Natural killer cell treated with Interleukin-12 subunit alpha and Interleukin-12 subunit beta and Interleukin-15 and Interleukin-18, amount 100 ng/mL, for 72 hours (primary cell): ENCODE measurements around the gene SVBP. TPM values are rescaled to one million over a fixed set of nuclear protein-coding genes. Genes with fewer than 3 reads are reported as not detected.

Experiments
- ATAC-seq, 2 donors: fragments of 150-1000 bp; cut with Tn5 transposase in 1 of 2; sonication (Bioruptor Pico), chemical (Tn5 transposase) in 1 of 2; 2 replicates each; pipeline ENCODE4 v1.10.0; 2021
- DNase-seq: peaks from one replicate; pipeline ENCODE4 v3.0.0; 2022; ENCODE audit warnings: low spot score
- H3K27ac Mint-ChIP-seq, 2 donors: 1 replicate in 1 of 2; 2 replicates in 1 of 2; pipeline ENCODE4 v1.8.0; 2022; ENCODE audit warnings: mixed read lengths in 2 of 2, mild to moderate bottlenecking in 1 of 2, moderate library complexity in 1 of 2
- H3K27me3 Mint-ChIP-seq, 2 donors: 1 replicate in 1 of 2; 2 replicates in 1 of 2; pipeline ENCODE4 v1.8.0; 2022; ENCODE audit warnings: mixed read lengths in 2 of 2
- H3K36me3 Mint-ChIP-seq: one replicate; pipeline ENCODE4 v1.8.0; 2022; ENCODE audit warnings: mixed read lengths
- H3K4me1 Mint-ChIP-seq, 2 donors: 1 replicate in 1 of 2; 2 replicates in 1 of 2; pipeline ENCODE4 v1.8.0; 2022; ENCODE audit warnings: low read depth in 2 of 2, mixed read lengths in 2 of 2, mild to moderate bottlenecking in 1 of 2
- H3K4me3 Mint-ChIP-seq: one replicate; pipeline ENCODE4 v1.8.0; 2022; ENCODE audit warnings: mixed read lengths
- H3K9me3 Mint-ChIP-seq: 2 replicates; pipeline ENCODE4 v1.8.0; 2022; ENCODE audit warnings: mixed read lengths
- total RNA-seq, 2 donors: library from RNA; stranded (reverse); gene quantifications; one replicate each; pipeline ENCODE4 v1.2.3, GENCODE V29; 2022

SVBP gene
- total RNA-seq, 2 donors from 2014 or later, result 8.4 to 10.7 TPM

GRCh38 chr1:42806593-42806992 lies 10.6 kb downstream of the SVBP start:
- ATAC-seq, result no peak
- DNase-seq, result no peak
- Mint-ChIP-seq H3K36me3 (no peaks in the 10 kb centered on the region), H3K27me3 (no peaks in the 10 kb centered on the region), H3K27ac (no peak overlapping the region), H3K9me3 (no peaks in the 10 kb centered on the region), H3K4me1 (no peaks in the 10 kb centered on the region), H3K4me3 (no peak overlapping the region)

- no peaks in the 10 kb centered on the region for H3K9me3 Mint-ChIP-seq
- H3K27ac Mint-ChIP-seq, result no peak overlapping the region
- ATAC-seq (no peak), DNase-seq (no peak)
- H3K27me3 Mint-ChIP-seq, result no peaks in the 10 kb centered on the region
- H3K36me3 Mint-ChIP-seq, result no peaks in the 10 kb centered on the region
- no peak overlapping the region for H3K4me3 Mint-ChIP-seq
- H3K4me1 Mint-ChIP-seq, result no peaks in the 10 kb centered on the region
Measured at GRCh38 chr1:42806171-42806570, 11.0 kb downstream of the SVBP start.

GRCh38 chr1:42801832-42802473 lies 15.2 kb downstream of the SVBP start:
- no peak overlapping the region for H3K27ac Mint-ChIP-seq
- no peaks in the 10 kb centered on the region for H3K9me3 Mint-ChIP-seq
- DNase-seq, result no peak
- no peaks in the 10 kb centered on the region for H3K27me3 Mint-ChIP-seq
- H3K36me3 Mint-ChIP-seq, result no peaks in the 10 kb centered on the region
- H3K4me1 Mint-ChIP-seq, result no peaks in the 10 kb centered on the region
- H3K4me3 Mint-ChIP-seq, result no peak overlapping the region
- ATAC-seq, result no peak

- H3K27me3 Mint-ChIP-seq, result no peaks in the 10 kb centered on the region
- H3K27ac Mint-ChIP-seq, result no peak overlapping the region
- DNase-seq (no peak), ATAC-seq (no peak)
- H3K36me3 Mint-ChIP-seq, result no peaks in the 10 kb centered on the region
- no peaks in the 10 kb centered on the region for H3K9me3 Mint-ChIP-seq
- H3K4me3 Mint-ChIP-seq, result no peak overlapping the region
- H3K4me1 Mint-ChIP-seq, result no peaks in the 10 kb centered on the region
Measured at GRCh38 chr1:42797979-42798378, 19.2 kb downstream of the SVBP start.

GRCh38 chr1:42797414-42797813 lies 19.8 kb downstream of the SVBP start:
- Mint-ChIP-seq H3K27ac (no peak overlapping the region), H3K9me3 (no peaks in the 10 kb centered on the region), H3K36me3 (no peaks in the 10 kb centered on the region), H3K27me3 (no peaks in the 10 kb centered on the region), H3K4me3 (no peak overlapping the region), H3K4me1 (no peaks in the 10 kb centered on the region)
- no peak for ATAC-seq
- no peak for DNase-seq

- no peak for DNase-seq
- no peaks in the 10 kb centered on the region for H3K9me3 Mint-ChIP-seq
- H3K36me3 Mint-ChIP-seq, result no peaks in the 10 kb centered on the region
- H3K27ac Mint-ChIP-seq, result no peak overlapping the region
- H3K4me3 Mint-ChIP-seq, result no peak overlapping the region
- no peak for ATAC-seq
- no peaks in the 10 kb centered on the region for H3K27me3 Mint-ChIP-seq
- no peaks in the 10 kb centered on the region for H3K4me1 Mint-ChIP-seq
Measured at GRCh38 chr1:42793824-42794223, 23.4 kb downstream of the SVBP start.

GRCh38 chr1:42788021-42788420 lies 29.2 kb downstream of the SVBP start:
- H3K4me1 Mint-ChIP-seq, result peaks cover 9 to 14% of the 10 kb centered on the region in 2 donors
- no peak overlapping the region for H3K4me3 Mint-ChIP-seq
- no peak for ATAC-seq
- DNase-seq, result no peak
- no peaks in the 10 kb centered on the region for H3K9me3 Mint-ChIP-seq
- no peaks in the 10 kb centered on the region for H3K36me3 Mint-ChIP-seq
- no peak overlapping the region for H3K27ac Mint-ChIP-seq
- H3K27me3 Mint-ChIP-seq, result no peaks in the 10 kb centered on the region

- DNase-seq (no peak), ATAC-seq (no peak)
- Mint-ChIP-seq H3K4me1 (peaks cover 9 to 14% of the 10 kb centered on the region in 2 donors), H3K27me3 (no peaks in the 10 kb centered on the region), H3K27ac (peak overlapping the region in 1 of 2 donors; percentile 52), H3K9me3 (no peaks in the 10 kb centered on the region), H3K4me3 (peak overlapping the region; percentile 74), H3K36me3 (peaks cover 6% of the 10 kb centered on the region)
Measured at GRCh38 chr1:42786097-42786496, 31.1 kb downstream of the SVBP start.

- DNase-seq (no peak), ATAC-seq (peak; percentile 72 to 75)
- Mint-ChIP-seq H3K9me3 (no peaks in the 10 kb centered on the region), H3K36me3 (peaks cover 12% of the 10 kb centered on the region), H3K27ac (peak within 1 kb of the TSS in 1 of 2 donors; percentile 52), H3K27me3 (no peaks in the 10 kb centered on the region), H3K4me1 (peaks cover 9 to 14% of the 10 kb centered on the region in 2 donors), H3K4me3 (peak within 1 kb of the TSS; percentile 74)
Measured at GRCh38 chr1:42784946-42785693, 32.1 kb downstream of the SVBP start, which contains the start of gene TMEM269. TSS of gene TMEM269 (plus strand) at chr1:42784991. CDS start at chr1:42789894, 4,903 bp downstream.

- no peak overlapping the region for H3K4me3 Mint-ChIP-seq
- peaks cover 12% of the 10 kb centered on the region for H3K36me3 Mint-ChIP-seq
- peaks cover 9 to 17% of the 10 kb centered on the region in 2 donors for H3K4me1 Mint-ChIP-seq
- DNase-seq (no peak), ATAC-seq (no peak)
- H3K27me3 Mint-ChIP-seq, result no peaks in the 10 kb centered on the region
- no peak overlapping the region for H3K27ac Mint-ChIP-seq
- H3K9me3 Mint-ChIP-seq, result no peaks in the 10 kb centered on the region
Measured at GRCh38 chr1:42784547-42784945, 32.7 kb downstream of the SVBP start.

- Mint-ChIP-seq H3K27ac (no peak overlapping the region), H3K9me3 (no peaks in the 10 kb centered on the region), H3K4me1 (peaks cover 14 to 22% of the 10 kb centered on the region in 2 donors), H3K27me3 (no peaks in the 10 kb centered on the region), H3K4me3 (no peak overlapping the region), H3K36me3 (peaks cover 16% of the 10 kb centered on the region)
- no peak for ATAC-seq
- DNase-seq, result no peak
Measured at GRCh38 chr1:42783092-42783491, 34.1 kb downstream of the SVBP start.

- H3K27ac Mint-ChIP-seq, result no peak overlapping the region
- peaks cover 5 to 12% of the 10 kb centered on the region in 2 donors for H3K4me1 Mint-ChIP-seq
- ATAC-seq (no peak), DNase-seq (no peak)
- no peaks in the 10 kb centered on the region for H3K27me3 Mint-ChIP-seq
- H3K9me3 Mint-ChIP-seq, result no peaks in the 10 kb centered on the region
- H3K36me3 Mint-ChIP-seq, result peaks cover 24% of the 10 kb centered on the region
- no peak overlapping the region for H3K4me3 Mint-ChIP-seq
Measured at GRCh38 chr1:42780176-42780575, 37.0 kb downstream of the SVBP start.

GRCh38 chr1:42779725-42780124 lies 37.5 kb downstream of the SVBP start:
- H3K27me3 Mint-ChIP-seq, result no peaks in the 10 kb centered on the region
- peaks cover 5 to 11% of the 10 kb centered on the region in 2 donors for H3K4me1 Mint-ChIP-seq
- no peak for DNase-seq
- no peak overlapping the region for H3K4me3 Mint-ChIP-seq
- peaks cover 24% of the 10 kb centered on the region for H3K36me3 Mint-ChIP-seq
- no peaks in the 10 kb centered on the region for H3K9me3 Mint-ChIP-seq
- no peak overlapping the region for H3K27ac Mint-ChIP-seq
- ATAC-seq, result no peak

GRCh38 chr1:42777852-42778251 lies 39.3 kb downstream of the SVBP start:
- ATAC-seq (no peak), DNase-seq (no peak)
- peaks cover 10 to 12% of the 10 kb centered on the region in 2 donors for H3K4me1 Mint-ChIP-seq
- H3K27me3 Mint-ChIP-seq, result no peaks in the 10 kb centered on the region
- H3K9me3 Mint-ChIP-seq, result no peaks in the 10 kb centered on the region
- H3K4me3 Mint-ChIP-seq, result no peak overlapping the region
- H3K36me3 Mint-ChIP-seq, result peaks cover 24% of the 10 kb centered on the region
- H3K27ac Mint-ChIP-seq, result no peak overlapping the region
